Gastroesophageal sphincter (tissue), 4 donors: Measurements from ENCODE around the gene EXOC1. TPM values are rescaled to one million over a fixed set of nuclear protein-coding genes. Genes with fewer than 3 reads are reported as not detected.

ENCODE experiments used
- ATAC-seq: fragments of 150-250 bp; one replicate; pipeline ENCODE4 v1.9.1; 2016; ENCODE audit warnings: mild to moderate bottlenecking, moderate library complexity
- H3K27ac ChIP-seq, 4 donors: fragments of 200-600 bp; sonication (generic) in 3 of 4; 1 replicate in 3 of 4; 2 replicates in 1 of 4; pipeline ENCODE4 v1.5.1; 2016 to 2019
- H3K27me3 ChIP-seq: fragments of 200-600 bp; sonication (generic); one replicate; pipeline ENCODE4 v1.5.1; 2019
- H3K36me3 ChIP-seq, 2 donors: fragments of 200-600 bp; sonication (generic); one replicate each; pipeline ENCODE4 v1.5.1; 2019; ENCODE audit warnings: control low read depth in 1 of 2
- H3K4me1 ChIP-seq, 3 donors: fragments of 200-600 bp; sonication (generic); 1 replicate in 2 of 3; 2 replicates in 1 of 3; pipeline ENCODE4 v1.5.1; 2016 to 2019; ENCODE audit warnings: control low read depth in 2 of 3
- H3K4me3 ChIP-seq, 2 donors: fragments of 200-600 bp; sonication (generic); one replicate each; pipeline ENCODE4 v1.5.1; 2019; ENCODE audit warnings: mild to moderate bottlenecking in 1 of 2, moderate library complexity in 1 of 2
- H3K9me3 ChIP-seq, 3 donors: fragments of 200-600 bp; sonication (generic); one replicate each; pipeline ENCODE4 v1.5.1; 2017 to 2019; ENCODE audit warnings: control low read depth in 2 of 3
- EP300 ChIP-seq: sonication (generic); formaldehyde crosslinking; IDR thresholded peaks from one replicate; pipeline ENCODE4 v1.6.1; 2017; ENCODE audit warnings: antibody characterized with exemption, mild to moderate bottlenecking
- POLR2A ChIP-seq, 2 donors: fragments of 450-650 bp; IDR thresholded peaks; one replicate each; pipeline ENCODE4 v1.6.1; 2017; ENCODE audit warnings: antibody characterized with exemption in 2 of 2, mild to moderate bottlenecking in 2 of 2, moderate library complexity in 1 of 2
- POLR2AphosphoS5 ChIP-seq: sonication (generic); formaldehyde crosslinking; IDR thresholded peaks from one replicate; pipeline ENCODE4 v1.6.1; 2017; ENCODE audit warnings: antibody characterized with exemption
- WGBS, 2 donors: methylation state at CpG; one replicate each; pipeline ENCODE4 v1.1.5; 2018; ENCODE audit warnings: low coverage in 1 of 2; 5-methylcytosine and 5-hydroxymethylcytosine counted together
- total RNA-seq, 4 donors: library from RNA; depleted of rRNA; stranded (reverse); fragments of >200 nt; gene quantifications; one replicate each; pipeline ENCODE4 v1.1.0, GENCODE V29; 2016
- TF ChIP-seq, protein P1 (sequence below), 4 experiments: fragments of 200-600 bp in 2 of 4; fragments of 450-650 bp in 2 of 4; sonication (generic) in 1 of 4; IDR thresholded peaks; one replicate each; pipeline ENCODE4 v1.5.1; 2017 to 2019; ENCODE audit warnings: antibody characterized with exemption in 4 of 4, mild to moderate bottlenecking in 2 of 4, moderate library complexity in 2 of 4

The EXOC1 gene
- total RNA-seq, 4 donors from 2014 or later, result 30.2 to 48.6 (median 38.8) TPM

DNA sequence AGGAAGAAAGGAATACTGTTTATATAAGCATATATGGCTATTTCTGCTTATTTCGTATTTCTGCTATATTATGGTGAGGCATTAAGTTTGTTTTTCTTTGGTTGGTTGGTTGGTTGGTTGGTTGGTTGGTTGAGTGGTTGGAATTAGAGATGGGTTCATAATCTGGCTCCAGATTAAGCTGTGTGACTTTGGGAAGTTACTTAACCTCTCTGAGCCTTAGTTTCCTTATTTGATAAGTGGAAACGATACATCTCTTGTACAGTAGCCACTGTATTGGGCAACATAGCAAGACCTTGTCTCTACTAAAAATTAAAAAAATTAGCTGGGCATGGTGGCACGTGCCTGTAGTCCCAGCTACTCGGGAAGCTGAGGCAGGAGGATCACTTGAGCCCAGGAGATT lies 49.2 kb downstream of the EXOC1 start:
- no peaks in the 10 kb centered on the region for H3K9me3 ChIP-seq
- WGBS, 2 donors, result 84 to 87% methylated on average over 2 to 4 of the region's 4 CpGs
- no peak overlapping the region for H3K27ac ChIP-seq
- H3K27me3 ChIP-seq, result no peaks in the 10 kb centered on the region
- TF ChIP-seq POLR2AphosphoS5 (no peak), POLR2A (IDR thresholded peaks at IDR 0.05) (no peak), EP300 (no peak)
- TF ChIP-seq, protein P1, sequence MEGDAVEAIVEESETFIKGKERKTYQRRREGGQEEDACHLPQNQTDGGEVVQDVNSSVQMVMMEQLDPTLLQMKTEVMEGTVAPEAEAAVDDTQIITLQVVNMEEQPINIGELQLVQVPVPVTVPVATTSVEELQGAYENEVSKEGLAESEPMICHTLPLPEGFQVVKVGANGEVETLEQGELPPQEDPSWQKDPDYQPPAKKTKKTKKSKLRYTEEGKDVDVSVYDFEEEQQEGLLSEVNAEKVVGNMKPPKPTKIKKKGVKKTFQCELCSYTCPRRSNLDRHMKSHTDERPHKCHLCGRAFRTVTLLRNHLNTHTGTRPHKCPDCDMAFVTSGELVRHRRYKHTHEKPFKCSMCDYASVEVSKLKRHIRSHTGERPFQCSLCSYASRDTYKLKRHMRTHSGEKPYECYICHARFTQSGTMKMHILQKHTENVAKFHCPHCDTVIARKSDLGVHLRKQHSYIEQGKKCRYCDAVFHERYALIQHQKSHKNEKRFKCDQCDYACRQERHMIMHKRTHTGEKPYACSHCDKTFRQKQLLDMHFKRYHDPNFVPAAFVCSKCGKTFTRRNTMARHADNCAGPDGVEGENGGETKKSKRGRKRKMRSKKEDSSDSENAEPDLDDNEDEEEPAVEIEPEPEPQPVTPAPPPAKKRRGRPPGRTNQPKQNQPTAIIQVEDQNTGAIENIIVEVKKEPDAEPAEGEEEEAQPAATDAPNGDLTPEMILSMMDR (IDR thresholded peaks at IDR 0.05), result no peak
- H3K4me3 ChIP-seq, result no peak overlapping the region
- no peaks in the 10 kb centered on the region for H3K4me1 ChIP-seq
- H3K36me3 ChIP-seq, result peaks cover 0 to 75% of the 10 kb centered on the region in 2 donors
- ATAC-seq, result no peak

DNA sequence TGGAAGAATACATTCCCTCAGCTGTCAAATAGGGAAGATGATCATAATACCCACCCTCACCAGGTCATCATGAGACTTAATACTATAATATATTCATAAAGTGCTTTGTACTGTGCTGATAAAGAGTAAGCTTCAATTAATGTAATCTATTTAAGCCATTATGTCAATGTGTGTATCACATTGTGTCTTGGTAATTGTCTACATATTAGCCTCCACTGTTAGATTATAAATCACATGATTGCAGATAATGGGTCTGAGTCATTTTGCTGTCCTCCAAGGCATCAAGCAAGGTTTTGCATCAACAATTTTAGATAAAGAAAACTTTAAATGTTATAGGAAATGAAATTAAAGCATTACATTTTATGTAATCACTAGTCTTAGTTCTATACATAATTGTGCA lies 50.1 kb downstream of the EXOC1 start:
- Histone ChIP-seq H3K36me3 (peaks cover 0 to 66% of the 10 kb centered on the region in 2 donors), H3K27ac (no peak overlapping the region), H3K9me3 (no peaks in the 10 kb centered on the region), H3K4me1 (no peaks in the 10 kb centered on the region), H3K4me3 (no peak overlapping the region), H3K27me3 (no peaks in the 10 kb centered on the region)
- no peak for ATAC-seq
- TF ChIP-seq, protein P1 (IDR thresholded peaks at IDR 0.05), result no peak
- TF ChIP-seq POLR2AphosphoS5 (no peak), EP300 (no peak), POLR2A (IDR thresholded peaks at IDR 0.05) (no peak)

DNA sequence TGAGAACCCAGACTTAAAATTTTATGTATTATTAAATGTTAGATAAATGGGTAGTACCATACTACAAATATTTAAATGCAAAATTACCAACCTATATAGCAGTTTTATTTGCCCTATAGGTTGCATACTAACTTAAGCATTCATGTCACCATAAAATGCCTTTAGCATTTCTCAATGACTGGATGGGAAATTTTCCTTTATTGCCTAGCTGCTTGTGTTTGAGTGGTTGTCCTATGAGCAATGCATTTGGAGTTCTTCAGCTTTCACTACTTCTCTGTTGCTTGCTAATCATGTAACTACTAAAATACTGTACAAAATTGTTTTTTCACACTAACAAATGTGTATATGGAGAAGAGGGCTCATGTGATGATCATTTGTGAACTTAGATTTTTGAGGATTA lies 51.1 kb downstream of the EXOC1 start:
- no peaks in the 10 kb centered on the region for H3K4me1 ChIP-seq
- H3K9me3 ChIP-seq, result no peaks in the 10 kb centered on the region
- H3K4me3 ChIP-seq, result no peak overlapping the region
- H3K36me3 ChIP-seq, result peaks cover 0 to 60% of the 10 kb centered on the region in 2 donors
- H3K27me3 ChIP-seq, result no peaks in the 10 kb centered on the region
- ATAC-seq, result no peak
- TF ChIP-seq EP300 (no peak), POLR2AphosphoS5 (no peak), POLR2A (IDR thresholded peaks at IDR 0.05) (no peak)
- TF ChIP-seq, protein P1 (IDR thresholded peaks at IDR 0.05), result no peak
- H3K27ac ChIP-seq, result no peak overlapping the region

DNA sequence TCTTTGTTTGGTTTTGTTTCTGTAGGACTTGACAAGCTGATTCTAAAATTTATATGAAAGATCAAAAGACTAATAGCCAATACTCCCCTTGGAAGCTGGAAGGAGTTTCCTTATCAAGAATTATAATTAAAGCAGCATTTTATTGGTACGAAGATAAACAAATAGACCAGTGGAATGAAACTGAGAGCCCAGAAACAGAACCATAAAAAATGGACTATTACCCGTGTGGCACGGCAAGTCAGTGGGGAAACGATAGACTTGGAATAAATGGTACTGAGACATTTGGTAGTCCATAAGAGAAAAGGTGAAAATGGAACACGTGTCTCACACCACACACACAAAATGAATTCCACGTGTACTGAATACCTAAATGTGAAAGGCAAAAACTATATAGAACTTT lies 52.9 kb downstream of the EXOC1 start:
- no peaks in the 10 kb centered on the region for H3K4me1 ChIP-seq
- no peaks in the 10 kb centered on the region for H3K27me3 ChIP-seq
- no peaks in the 10 kb centered on the region for H3K9me3 ChIP-seq
- ATAC-seq, result no peak
- H3K36me3 ChIP-seq, result peaks cover 0 to 44% of the 10 kb centered on the region in 2 donors
- WGBS, 2 donors, result 68% methylated on average over 5 to 6 of the region's 6 CpGs
- no peak overlapping the region for H3K27ac ChIP-seq
- no peak overlapping the region for H3K4me3 ChIP-seq
- TF ChIP-seq, protein P1 (IDR thresholded peaks at IDR 0.05), result no peak
- TF ChIP-seq POLR2AphosphoS5 (no peak), EP300 (no peak), POLR2A (IDR thresholded peaks at IDR 0.05) (no peak)

DNA sequence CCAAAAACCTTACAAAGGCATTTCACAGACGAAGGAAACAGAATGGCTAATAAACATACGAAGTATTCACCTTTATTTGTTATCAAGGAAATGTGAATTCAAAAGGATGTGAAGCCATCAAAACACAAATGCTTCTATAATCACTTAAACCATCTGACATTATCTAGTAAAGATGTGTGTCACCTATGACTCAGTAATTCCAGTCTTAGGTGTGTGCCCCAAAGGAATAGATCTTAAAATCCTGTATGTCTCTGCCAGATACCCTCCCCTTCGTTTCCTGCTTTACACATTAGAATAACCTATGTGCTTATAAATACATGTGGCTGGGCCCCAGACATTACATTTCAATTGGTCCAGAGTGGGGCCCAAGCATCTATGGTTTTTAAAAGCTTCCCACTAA lies 53.5 kb downstream of the EXOC1 start:
- TF ChIP-seq POLR2A (IDR thresholded peaks at IDR 0.05), result no peak
- TF ChIP-seq EP300, result no peak
- TF ChIP-seq POLR2AphosphoS5, result no peak
- TF ChIP-seq, protein P1 (IDR thresholded peaks at IDR 0.05), result no peak
- 85 to 90% methylated on average over 3 of the region's 3 CpGs for WGBS, 2 donors
- Histone ChIP-seq H3K36me3 (peaks cover 0 to 41% of the 10 kb centered on the region in 2 donors), H3K4me3 (no peak overlapping the region), H3K9me3 (no peaks in the 10 kb centered on the region), H3K27me3 (no peaks in the 10 kb centered on the region), H3K27ac (no peak overlapping the region), H3K4me1 (no peaks in the 10 kb centered on the region)
- no peak for ATAC-seq
